ENCODE measurements around the gene PCDHGA1. TPM values are rescaled to one million over a fixed set of nuclear protein-coding genes. Genes with fewer than 3 reads are reported as not detected.
"Not testable (repeated sequence)": the region's sequence is repeated elsewhere in the genome, so short reads cannot be mapped to it uniquely, and the experiment has no call there.

Gene PCDHGA1
- total and polyA plus RNA-seq, 9 donors: 0.44 to 0.86 (median 0.63) TPM

- Histone ChIP-seq H3K27me3 (ENCODE audit: control insufficient read depth, insufficient read depth, low read length) (peaks cover 14% of the 10 kb centered on the region), H3K9me3 (replicated peaks; ENCODE audit: control insufficient read depth, low read depth, low read length) (peaks cover 69% of the 10 kb centered on the region), H3K27ac (ENCODE audit: low read length) (no peak overlapping the region), H3K36me3 (ENCODE audit: control insufficient read depth, insufficient read depth, low read length) (no peaks in the 10 kb centered on the region), H3K4me3 (ENCODE audit: low read length) (no peak overlapping the region), H3K4me1 (ENCODE audit: control insufficient read depth, insufficient read depth, low read length) (no peaks in the 10 kb centered on the region)
- no peak for DNase-seq
Observed at GRCh38 chr5:141362719-141363118, 32.4 kb downstream of the PCDHGA1 start.

- H3K9me3 ChIP-seq (replicated peaks; ENCODE audit: control insufficient read depth, low read depth, low read length): peaks cover 63% of the 10 kb centered on the region
- peak; percentile 22 for DNase-seq
- H3K4me1 ChIP-seq (ENCODE audit: control insufficient read depth, insufficient read depth, low read length): no peaks in the 10 kb centered on the region
- peaks cover 14% of the 10 kb centered on the region for H3K27me3 ChIP-seq (ENCODE audit: control insufficient read depth, insufficient read depth, low read length)
- H3K27ac ChIP-seq (ENCODE audit: low read length): no peak within 1 kb of the TSS
- peak within 1 kb of the TSS; percentile 8 for H3K4me3 ChIP-seq (ENCODE audit: low read length)
- WGBS (ENCODE audit: insufficient coverage): 14% methylated on average over 27 of the region's 34 CpGs
- H3K36me3 ChIP-seq (ENCODE audit: control insufficient read depth, insufficient read depth, low read length): no peaks in the 10 kb centered on the region
Observed at GRCh38 chr5:141363952-141364660, 33.8 kb downstream of the PCDHGA1 start, which contains the start of gene PCDHGA5. TSS of gene PCDHGA5 (plus strand) at chr5:141364162. CDS start at chr5:141364331, 169 bp downstream.

GRCh38 chr5:141366016-141366896, 35.9 kb downstream of the PCDHGA1 start:
- H3K4me1 ChIP-seq (ENCODE audit: control insufficient read depth, insufficient read depth, low read length): no peaks in the 10 kb centered on the region
- no peak for DNase-seq
- WGBS (ENCODE audit: insufficient coverage): 49% methylated on average over 40 of the region's 46 CpGs
- peaks cover 20% of the 10 kb centered on the region for H3K27me3 ChIP-seq (ENCODE audit: control insufficient read depth, insufficient read depth, low read length)
- no peak overlapping the region for H3K27ac ChIP-seq (ENCODE audit: low read length)
- H3K36me3 ChIP-seq (ENCODE audit: control insufficient read depth, insufficient read depth, low read length): no peaks in the 10 kb centered on the region
- H3K9me3 ChIP-seq (replicated peaks; ENCODE audit: control insufficient read depth, low read depth, low read length): peaks cover 62% of the 10 kb centered on the region
- H3K4me3 ChIP-seq (ENCODE audit: low read length): no peak overlapping the region

- H3K9me3 ChIP-seq (replicated peaks; ENCODE audit: control insufficient read depth, low read depth, low read length): peaks cover 61% of the 10 kb centered on the region
- peaks cover 22% of the 10 kb centered on the region for H3K27me3 ChIP-seq (ENCODE audit: control insufficient read depth, insufficient read depth, low read length)
- no peak within 1 kb of the TSS for H3K27ac ChIP-seq (ENCODE audit: low read length)
- H3K4me3 ChIP-seq (ENCODE audit: low read length): no peak within 1 kb of the TSS
- H3K36me3 ChIP-seq (ENCODE audit: control insufficient read depth, insufficient read depth, low read length): no peaks in the 10 kb centered on the region
- DNase-seq: peak; percentile 5
- H3K4me1 ChIP-seq (ENCODE audit: control insufficient read depth, insufficient read depth, low read length): no peaks in the 10 kb centered on the region
- WGBS (ENCODE audit: insufficient coverage): 21% methylated on average over 20 of the region's 32 CpGs
Observed at GRCh38 chr5:141369994-141370848, 39.9 kb downstream of the PCDHGA1 start, which contains the start of gene PCDHGB3. TSS of gene PCDHGB3 (plus strand) at chr5:141370242. CDS start at chr5:141370395, 153 bp downstream.

- Histone ChIP-seq H3K9me3 (replicated peaks; ENCODE audit: control insufficient read depth, low read depth, low read length) (peaks cover 60% of the 10 kb centered on the region), H3K27ac (ENCODE audit: low read length) (no peak overlapping the region), H3K4me1 (ENCODE audit: control insufficient read depth, insufficient read depth, low read length) (no peaks in the 10 kb centered on the region), H3K4me3 (ENCODE audit: low read length) (no peak overlapping the region), H3K36me3 (ENCODE audit: control insufficient read depth, insufficient read depth, low read length) (no peaks in the 10 kb centered on the region), H3K27me3 (ENCODE audit: control insufficient read depth, insufficient read depth, low read length) (peaks cover 21% of the 10 kb centered on the region)
- WGBS (ENCODE audit: insufficient coverage): 50% methylated on average over 68 of the region's 69 CpGs
- no peak for DNase-seq
Observed at GRCh38 chr5:141371572-141372475, 41.5 kb downstream of the PCDHGA1 start.

GRCh38 chr5:141373673-141374317, 43.5 kb downstream of the PCDHGA1 start, which contains the start of gene PCDHGA6:
TSS of gene PCDHGA6 (plus strand) at chr5:141373891. CDS start at chr5:141374084, 193 bp downstream.
- H3K36me3 ChIP-seq (ENCODE audit: control insufficient read depth, insufficient read depth, low read length): no peaks in the 10 kb centered on the region
- peaks cover 72% of the 10 kb centered on the region for H3K9me3 ChIP-seq (replicated peaks; ENCODE audit: control insufficient read depth, low read depth, low read length)
- H3K27me3 ChIP-seq (ENCODE audit: control insufficient read depth, insufficient read depth, low read length): peaks cover 21% of the 10 kb centered on the region
- WGBS (ENCODE audit: insufficient coverage): 13% methylated on average over 26 of the region's 27 CpGs
- DNase-seq: peak; percentile 17
- H3K27ac ChIP-seq (ENCODE audit: low read length): no peak within 1 kb of the TSS
- peak within 1 kb of the TSS; percentile 30 for H3K4me3 ChIP-seq (ENCODE audit: low read length)
- H3K4me1 ChIP-seq (ENCODE audit: control insufficient read depth, insufficient read depth, low read length): no peaks in the 10 kb centered on the region

GRCh38 chr5:141374627-141375026, 44.3 kb downstream of the PCDHGA1 start:
- H3K4me1 ChIP-seq (ENCODE audit: control insufficient read depth, insufficient read depth, low read length): no peaks in the 10 kb centered on the region
- H3K9me3 ChIP-seq (replicated peaks; ENCODE audit: control insufficient read depth, low read depth, low read length): peaks cover 72% of the 10 kb centered on the region
- H3K4me3 ChIP-seq (ENCODE audit: low read length): no peak overlapping the region
- no peak for DNase-seq
- no peaks in the 10 kb centered on the region for H3K36me3 ChIP-seq (ENCODE audit: control insufficient read depth, insufficient read depth, low read length)
- H3K27ac ChIP-seq (ENCODE audit: low read length): no peak overlapping the region
- WGBS (ENCODE audit: insufficient coverage): 76% methylated on average over 12 of the region's 14 CpGs
- peaks cover 21% of the 10 kb centered on the region for H3K27me3 ChIP-seq (ENCODE audit: control insufficient read depth, insufficient read depth, low read length)

- WGBS (ENCODE audit: insufficient coverage): 65% methylated on average over 32 of the region's 48 CpGs
- H3K36me3 ChIP-seq (ENCODE audit: control insufficient read depth, insufficient read depth, low read length); H3K4me3 ChIP-seq (ENCODE audit: low read length); DNase-seq; H3K4me1 ChIP-seq (ENCODE audit: control insufficient read depth, insufficient read depth, low read length); H3K27ac ChIP-seq (ENCODE audit: low read length): not testable (repeated sequence)
- Histone ChIP-seq H3K27me3 (ENCODE audit: control insufficient read depth, insufficient read depth, low read length) (peaks cover 18% of the 10 kb centered on the region), H3K9me3 (replicated peaks; ENCODE audit: control insufficient read depth, low read depth, low read length) (peaks cover 66% of the 10 kb centered on the region)
Observed at GRCh38 chr5:141375444-141376155, 45.3 kb downstream of the PCDHGA1 start.
